GM10847 (cell line): Measurements from ENCODE around the gene RPL34.

ENCODE experiments used
- POLR2A ChIP-seq: IDR thresholded peaks from 2 replicates; pipeline ENCODE4 v1.6.1; 2011; ENCODE audit not compliant: insufficient read length; ENCODE audit errors: extremely low read depth

The RPL34 gene

DNA sequence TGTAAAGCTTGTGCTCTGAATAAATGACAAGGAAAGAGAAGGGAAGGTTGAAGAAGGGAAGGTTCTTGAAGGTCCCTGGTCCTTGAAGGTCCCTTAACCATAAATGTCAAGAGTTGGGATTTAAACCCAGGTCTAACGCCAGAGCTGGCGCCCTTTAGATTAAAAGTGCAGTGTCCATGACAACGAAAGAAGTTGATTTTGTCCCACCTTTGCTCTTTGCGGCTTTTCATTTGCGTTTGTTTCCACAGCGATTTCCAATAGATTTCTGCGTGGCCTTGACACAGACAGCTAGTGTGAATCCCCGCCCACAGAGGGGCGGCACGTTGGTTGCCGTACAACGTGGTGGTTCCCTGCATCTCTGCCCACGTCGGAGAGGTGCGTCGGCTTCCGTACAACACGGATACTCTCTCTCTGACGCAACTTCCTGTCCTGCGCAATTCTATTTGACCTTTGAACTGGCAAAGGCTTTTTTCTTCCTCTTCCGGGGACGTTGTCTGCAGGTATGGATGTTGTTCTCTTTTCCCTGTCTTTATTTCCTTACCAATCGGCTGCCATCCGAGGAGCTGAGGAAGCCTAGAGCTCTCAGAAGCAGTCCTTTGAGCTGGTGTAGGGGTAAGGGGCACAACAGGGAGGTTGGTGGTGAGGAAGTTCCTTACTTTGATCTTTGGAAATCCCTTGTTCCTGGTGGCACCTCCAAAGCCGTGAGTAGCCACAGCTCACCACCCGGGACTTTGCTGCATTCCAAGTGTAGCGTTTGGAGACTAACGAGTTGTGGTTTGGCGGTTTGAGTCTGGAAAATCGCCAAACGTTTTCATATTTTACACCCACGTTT is at the start of gene RPL34:
Gene RPL34, plus strand, starts transcription at position 476 of the 832 bp plus-strand sequence. CDS start 1,384 bp downstream, outside the sequence.
- TF ChIP-seq POLR2A: peak; percentile 51

DNA sequence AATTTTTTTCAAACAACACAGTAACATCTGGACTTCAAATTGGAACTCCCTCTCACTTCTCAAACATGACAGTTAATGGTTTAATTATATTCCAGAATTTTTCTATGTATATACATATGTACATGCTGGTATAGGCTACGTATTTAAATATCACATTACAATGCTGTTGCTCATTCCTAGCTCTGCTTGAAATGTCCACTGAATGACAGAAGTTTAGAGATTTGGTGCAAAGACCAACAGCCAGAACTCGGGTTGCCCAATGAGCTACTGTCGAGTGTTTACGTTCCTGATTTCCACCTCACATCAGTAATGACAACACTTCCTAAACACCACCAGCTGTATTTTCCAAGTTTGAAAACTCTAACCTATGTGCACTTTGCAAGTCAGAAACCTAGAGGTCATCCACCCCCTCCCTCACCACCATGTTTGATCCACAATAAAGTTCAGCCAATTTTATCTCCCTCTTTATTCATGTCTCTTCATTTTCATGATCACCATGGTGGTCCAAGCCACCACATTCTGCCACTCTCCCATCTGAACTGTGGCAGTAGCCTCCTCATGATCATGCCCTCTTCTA is 49.3 kb upstream of the RPL34 start:
- TF ChIP-seq POLR2A: no peak

- TF ChIP-seq POLR2A: no peak
Measured at GRCh38 chr4:108574402-108574801, 46.0 kb upstream of the RPL34 start.

DNA sequence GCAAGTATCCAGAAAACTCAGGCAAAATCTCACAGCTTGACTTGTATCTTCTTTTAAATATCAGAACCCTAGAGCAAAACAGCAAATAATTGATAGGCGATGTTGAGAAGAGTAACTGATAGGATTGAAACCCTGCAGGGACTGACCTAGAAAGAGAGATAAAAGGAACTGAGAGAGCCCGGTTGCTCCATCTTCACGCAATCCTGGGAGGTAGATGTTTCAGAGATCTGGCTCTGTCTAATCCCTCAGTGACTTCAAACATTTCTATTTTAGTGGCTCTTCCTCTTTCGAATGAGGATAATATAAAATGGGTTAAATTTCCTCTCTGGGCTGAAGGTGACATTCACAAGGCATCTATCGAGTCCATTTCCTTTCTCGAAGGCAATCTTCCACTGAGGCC is 39.3 kb upstream of the RPL34 start:
- TF ChIP-seq POLR2A: no peak

DNA sequence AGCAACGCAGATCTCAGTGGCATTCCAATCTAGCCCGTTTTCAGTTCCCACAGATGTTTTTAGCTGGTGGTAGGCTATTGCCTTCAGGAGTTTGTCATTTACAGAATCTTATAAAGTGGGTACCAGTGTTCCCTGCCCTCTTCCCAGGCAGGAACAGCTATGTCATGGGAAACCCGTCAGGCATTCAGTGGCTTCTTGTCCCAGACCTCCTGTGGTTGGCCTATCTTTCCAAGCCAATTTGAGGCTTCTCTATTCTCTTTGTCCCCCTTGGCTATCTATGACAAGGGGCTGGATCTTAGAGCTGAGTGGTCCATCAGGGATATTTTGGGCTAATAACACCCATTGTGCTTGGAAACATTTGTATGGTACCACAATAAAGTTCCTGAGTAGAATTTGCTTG is 33.6 kb upstream of the RPL34 start:
- no peak for TF ChIP-seq POLR2A

DNA sequence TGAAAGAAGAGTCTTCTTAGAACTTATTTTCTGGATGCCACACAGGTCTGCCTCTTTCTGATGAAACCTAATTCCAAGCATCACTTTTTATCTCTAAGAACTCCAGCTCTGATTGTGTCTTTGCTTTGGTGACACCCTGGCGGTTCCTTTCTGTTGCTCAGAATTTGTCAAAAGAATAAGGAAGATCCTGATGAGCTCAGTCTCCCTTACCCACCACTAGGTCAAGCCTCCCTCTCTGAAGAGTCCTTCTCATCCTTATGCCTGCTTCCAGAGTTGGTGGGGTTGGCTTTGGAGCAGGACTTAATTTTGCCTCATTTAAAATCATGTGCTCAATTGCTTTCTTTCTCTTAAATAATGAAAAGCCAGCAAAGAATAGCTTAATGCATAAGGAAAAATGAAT is 31.5 kb upstream of the RPL34 start:
- TF ChIP-seq POLR2A: no peak

- TF ChIP-seq POLR2A: no peak
Measured at GRCh38 chr4:108589961-108590360, 30.4 kb upstream of the RPL34 start.

DNA sequence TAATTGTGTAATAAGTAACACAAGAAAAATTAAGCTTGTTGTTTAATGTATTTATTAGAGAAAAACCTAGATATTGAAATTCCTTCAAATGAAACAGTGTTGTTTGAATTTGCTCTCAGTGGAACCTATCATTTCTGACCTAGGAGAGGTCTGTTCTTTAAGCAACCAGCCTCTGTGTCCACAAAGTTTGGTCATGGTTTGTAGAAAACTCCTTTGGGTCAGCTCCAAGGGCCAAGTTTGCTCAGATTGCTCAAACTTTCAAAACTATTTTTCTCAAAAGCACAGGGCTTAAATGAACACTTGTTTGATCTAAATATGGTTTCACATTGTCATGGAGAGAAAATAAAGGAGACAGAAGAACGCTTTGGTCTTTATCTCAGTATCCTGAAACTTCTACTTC is 29.6 kb upstream of the RPL34 start:
- TF ChIP-seq POLR2A: no peak

DNA sequence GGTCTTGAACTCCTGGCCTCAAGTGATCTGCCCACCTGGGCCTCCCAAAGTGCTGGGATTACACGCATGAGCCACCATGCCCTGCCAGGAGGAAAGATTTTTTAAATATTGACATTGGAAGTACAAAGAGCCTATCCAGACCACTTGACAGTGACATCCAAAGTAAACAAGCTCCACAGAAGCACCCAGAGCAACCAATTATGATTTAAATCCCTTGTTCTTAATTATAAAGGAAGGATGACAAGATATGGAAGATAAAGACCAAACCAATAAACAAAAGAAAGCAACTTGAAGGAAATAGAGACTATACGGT is 27.7 kb upstream of the RPL34 start:
- no peak for TF ChIP-seq POLR2A

DNA sequence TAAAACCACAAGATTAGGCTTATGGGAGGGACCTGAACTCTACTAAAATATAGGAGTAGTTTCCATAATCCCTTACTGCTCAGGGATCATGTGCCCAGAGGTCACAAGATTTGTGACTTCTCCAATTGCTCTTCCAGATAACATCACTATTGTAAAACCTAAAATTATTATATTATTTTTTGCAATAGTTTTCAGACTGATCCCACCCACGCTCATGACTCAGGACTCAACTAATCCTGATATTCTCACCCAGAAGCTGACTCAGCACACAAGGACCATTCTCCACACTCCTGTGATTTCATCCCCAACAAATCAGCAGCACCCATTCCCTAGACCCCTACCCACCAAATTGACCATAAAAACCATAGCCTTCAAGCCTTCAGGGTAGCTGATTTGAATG is 24.0 kb upstream of the RPL34 start:
- TF ChIP-seq POLR2A: no peak

GRCh38 chr4:108601106-108601505 is 19.3 kb upstream of the RPL34 start:
- no peak for TF ChIP-seq POLR2A

DNA sequence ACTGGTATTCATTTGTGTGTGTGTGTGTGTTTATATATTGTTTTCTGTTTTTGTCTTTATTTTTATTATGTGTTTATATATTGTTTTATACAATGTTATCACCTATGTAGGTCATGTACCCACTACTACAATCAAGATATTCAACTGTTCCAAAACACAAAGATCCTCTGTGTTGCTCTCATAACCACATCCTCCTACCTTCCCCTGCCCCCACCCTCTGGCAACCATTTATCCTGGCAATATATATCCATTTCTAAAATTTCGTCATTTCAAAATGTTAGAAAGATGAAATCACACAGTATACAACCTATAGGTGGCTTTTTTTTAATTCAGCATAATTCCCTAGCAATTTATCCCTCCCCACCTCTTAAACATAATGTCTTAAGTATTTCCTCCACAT is 18.8 kb upstream of the RPL34 start:
- no peak for TF ChIP-seq POLR2A

- TF ChIP-seq POLR2A: no peak
Measured at GRCh38 chr4:108602163-108602562, 18.2 kb upstream of the RPL34 start.

DNA sequence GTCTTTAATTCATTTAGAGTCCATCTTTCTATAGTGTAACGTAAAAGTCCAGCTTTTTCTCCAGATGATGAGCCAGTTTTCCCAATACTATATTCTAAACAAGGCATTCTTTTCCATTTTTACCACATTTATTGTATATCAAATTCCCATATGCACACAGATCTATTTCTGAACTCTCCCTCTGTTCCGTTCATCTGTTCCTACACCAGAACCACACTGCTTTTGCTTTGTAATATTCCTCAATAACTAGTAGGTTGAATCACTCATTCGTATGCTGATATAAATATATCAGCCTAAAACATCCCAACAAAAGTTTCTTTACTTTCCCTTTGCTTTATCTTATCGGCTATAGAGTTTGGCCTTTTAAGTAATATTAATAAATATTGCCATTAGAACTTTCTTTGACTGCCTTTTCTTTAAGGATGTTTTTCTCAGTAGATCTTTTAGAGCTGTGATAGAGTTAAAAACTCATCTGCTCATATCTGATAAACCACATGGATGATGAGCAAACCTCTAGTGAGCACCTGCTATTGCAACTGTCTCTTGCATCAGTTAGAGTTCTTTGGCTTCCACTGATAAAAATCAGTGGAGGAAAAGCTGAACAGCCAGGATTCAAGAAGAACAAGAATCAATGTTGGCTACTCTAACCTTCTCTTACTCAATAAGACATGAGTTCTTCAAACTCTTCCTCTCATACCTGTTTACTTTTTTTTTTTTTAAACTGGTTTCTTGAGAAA is 13.1 kb upstream of the RPL34 start:
- TF ChIP-seq POLR2A: no peak

- no peak for TF ChIP-seq POLR2A
Measured at GRCh38 chr4:108611365-108611764, 9.0 kb upstream of the RPL34 start.

DNA sequence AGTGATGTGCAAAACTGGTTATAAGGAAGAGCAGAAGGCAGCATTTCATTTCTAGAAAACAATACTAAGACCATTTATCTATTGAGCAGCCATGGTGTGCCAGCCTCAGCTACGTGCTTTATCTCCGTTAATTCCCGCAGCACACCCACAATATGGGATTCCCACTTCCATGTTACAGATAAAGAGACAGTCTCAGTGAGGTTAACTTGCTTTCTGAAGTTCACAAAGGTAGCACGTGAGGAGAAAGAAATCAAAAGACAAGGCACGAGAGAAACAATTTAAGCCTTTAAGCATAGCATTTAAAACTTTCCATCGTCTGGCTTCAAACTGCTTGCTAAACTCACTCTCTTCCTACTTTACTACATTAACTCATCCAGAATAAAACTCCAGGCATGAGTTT is 8.0 kb upstream of the RPL34 start:
- TF ChIP-seq POLR2A: no peak
